Midbrain (tissue), 1 donor: ENCODE results near the gene PHF3.

Experiments used
- DNase-seq: peaks from one replicate; lab custom pipeline; 2025; lab: John Stamatoyannopoulos, UW

PHF3 gene

DNA sequence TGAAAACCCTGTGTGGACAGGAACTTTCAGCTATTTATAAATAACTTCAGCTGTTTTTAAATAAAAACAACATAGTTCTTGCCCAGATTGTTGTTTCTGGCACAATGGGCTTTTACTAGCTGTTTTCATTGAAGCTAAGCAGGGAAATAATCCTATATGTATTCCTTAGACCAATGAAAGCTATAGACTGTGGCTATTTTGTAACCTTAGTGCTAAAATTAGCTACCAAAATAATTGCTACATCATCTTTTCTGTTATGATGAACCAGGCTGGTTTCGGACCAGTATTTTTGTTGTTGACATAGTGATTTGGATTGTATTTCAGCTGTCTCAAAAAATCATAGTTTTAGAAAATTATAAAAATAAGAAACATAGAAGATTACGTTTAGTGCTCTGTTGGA, 13.7 kb downstream of the PHF3 start:
- DNase-seq = no peak

DNA sequence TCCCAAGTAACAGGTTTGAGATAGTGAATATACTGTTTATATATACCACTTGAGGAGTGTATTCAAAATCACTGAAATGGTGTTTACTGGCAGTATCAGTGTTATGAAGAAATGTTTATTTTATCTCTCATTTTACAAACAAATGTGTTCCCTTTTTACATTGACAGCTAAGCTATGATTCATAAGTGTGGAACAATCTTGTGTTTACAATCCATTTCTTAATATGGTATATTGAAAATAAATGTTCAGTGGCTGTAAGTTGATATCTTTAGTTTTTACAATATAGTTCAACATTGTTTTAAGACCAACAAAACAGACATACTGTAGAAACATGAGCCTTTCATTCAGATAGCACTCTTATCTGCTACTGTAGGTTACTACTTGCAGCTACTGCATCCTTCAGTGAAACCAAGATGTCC, 14.3 kb downstream of the PHF3 start:
- no peak for DNase-seq

DNA sequence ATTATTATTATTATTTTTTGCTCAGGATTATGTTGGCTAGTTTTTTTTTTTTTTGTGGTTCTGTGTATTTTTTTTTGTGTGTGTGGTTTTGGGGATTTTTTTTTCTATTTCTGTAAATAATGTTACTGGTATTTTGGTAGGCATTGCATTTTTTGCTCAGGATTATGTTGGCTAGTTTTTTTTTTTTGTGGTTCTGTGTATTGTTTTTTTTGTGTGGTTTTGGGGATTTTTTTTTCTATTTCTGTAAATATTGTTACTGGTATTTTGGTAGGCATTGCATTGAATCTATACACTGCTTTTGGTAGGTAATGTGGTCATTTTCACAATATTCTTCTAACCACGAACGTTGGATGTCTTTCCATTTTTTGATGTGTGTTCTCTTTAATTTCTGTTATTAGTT, 17.4 kb downstream of the PHF3 start:
- DNase-seq = no peak

DNA sequence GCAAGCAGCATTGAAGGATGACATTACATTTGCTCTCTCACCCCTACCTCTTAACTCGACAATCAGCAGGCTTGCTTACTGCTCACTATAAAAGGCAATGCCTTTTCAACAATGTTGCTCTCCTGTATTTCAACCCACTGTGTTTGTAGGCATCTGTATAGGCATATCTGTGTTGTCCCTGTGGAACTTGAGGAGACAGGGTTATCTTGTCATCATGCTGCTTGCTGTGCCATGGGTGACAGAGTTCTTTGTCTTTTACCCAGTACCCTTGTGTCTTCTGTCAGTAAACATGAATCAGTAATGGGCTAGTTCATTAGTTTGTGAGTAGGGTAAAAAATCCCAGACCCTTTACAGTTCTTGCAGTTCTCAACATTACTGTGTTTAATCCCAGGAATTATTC, 25.2 kb downstream of the PHF3 start:
- no peak for DNase-seq

DNA sequence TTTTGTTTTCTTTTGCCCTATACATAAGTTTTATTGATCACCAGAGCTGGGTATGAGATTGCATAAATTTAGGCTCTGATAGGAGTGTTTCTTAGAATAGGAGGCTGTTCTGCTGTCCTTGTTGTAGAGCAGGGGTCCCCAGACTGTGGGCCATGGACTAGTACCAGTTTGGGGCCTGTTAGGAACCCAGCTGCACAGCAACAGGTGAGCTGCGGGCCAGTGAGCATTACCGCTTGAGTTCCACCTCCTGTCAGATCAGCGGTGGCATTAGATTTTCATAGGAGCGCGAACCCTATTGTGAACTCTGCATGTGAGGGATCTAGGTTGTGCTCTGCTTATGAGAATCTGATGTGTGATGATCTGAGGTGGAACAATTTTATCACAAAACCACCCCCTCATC, 26.2 kb downstream of the PHF3 start:
- no peak for DNase-seq

DNA sequence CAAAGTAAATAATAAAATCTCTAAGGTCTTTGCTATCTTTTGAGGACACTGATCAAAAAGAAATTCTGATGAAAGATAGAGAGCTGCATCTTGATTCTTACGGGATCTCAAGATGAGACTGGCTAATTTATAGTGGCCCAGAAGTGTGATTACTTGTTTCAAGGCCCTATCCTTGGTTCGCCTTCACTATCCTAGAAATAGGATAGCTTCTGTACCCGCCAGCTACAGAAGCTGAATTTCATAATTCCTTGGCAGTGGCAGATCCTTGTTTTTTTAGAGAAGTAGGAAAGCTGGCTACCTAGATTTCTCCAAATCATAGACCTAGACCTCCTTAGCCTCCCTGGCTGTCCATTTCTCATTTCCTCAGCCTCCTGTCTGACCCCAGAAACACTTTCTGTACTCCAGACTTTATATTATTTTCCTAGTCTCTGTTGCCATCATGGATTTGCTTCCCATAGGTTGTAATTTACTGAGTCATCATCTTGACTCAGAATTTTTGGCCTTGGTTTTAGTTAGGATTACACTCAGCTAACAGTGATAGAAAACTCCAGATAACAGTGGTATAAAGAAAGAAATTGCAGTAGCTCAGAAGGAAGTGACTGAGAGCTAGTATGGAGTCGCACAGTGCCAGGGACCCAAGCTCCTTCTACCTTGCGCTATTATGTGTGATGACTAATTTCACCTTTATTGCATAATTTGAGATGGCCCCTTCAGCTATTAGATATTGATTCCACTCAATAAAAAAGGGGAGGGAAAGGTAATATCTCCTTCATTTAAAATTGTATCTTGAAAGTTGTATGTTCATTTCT, 27.7 kb downstream of the PHF3 start:
- no peak for DNase-seq

DNA sequence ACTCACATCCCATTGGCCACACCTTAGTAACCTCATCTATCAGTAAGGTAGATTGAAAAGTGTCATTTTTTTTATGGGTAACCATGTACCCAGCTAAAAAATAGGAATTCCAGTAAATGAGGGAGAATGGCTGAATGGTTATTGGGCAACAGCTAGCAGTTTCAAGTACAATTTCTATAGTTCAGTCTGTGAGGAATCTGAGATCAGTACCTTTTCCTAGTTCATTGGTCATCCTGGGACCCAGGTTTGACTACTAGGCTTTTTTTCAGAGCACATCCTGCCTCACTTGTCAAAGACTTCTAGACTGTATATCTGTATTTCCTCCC, 28.3 kb downstream of the PHF3 start:
- DNase-seq = no peak

DNA sequence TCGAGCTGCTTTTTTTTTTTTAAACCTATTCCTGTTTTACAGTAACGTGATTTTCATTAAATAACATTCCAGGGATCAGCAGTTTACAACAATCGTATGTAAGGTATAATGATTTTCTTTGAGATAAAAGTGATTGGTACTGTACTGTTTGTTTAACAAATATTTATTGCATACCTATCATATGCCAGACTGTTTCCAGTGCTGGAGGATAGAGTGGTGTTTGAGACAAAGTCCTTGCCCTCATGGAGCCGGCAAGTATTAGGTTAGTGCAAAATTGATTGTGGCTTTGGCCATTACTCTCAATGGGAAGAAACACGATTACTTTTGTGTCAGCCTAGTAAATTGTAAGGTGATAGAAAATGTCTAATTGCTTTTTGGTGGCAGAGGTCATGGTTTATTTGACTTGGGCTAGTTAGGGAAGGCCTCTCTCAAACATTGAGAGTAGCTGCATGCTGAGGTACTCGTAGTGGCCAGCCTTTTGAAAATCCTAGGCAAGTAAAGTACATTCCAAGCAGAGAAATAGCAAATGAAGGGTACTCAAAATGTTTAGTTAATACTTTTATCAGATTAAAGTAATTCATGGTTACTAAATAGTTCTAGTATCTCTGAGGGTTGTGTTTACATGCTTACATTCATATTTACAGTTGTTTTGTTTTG, 35.6 kb downstream of the PHF3 start:
- no peak for DNase-seq

DNA sequence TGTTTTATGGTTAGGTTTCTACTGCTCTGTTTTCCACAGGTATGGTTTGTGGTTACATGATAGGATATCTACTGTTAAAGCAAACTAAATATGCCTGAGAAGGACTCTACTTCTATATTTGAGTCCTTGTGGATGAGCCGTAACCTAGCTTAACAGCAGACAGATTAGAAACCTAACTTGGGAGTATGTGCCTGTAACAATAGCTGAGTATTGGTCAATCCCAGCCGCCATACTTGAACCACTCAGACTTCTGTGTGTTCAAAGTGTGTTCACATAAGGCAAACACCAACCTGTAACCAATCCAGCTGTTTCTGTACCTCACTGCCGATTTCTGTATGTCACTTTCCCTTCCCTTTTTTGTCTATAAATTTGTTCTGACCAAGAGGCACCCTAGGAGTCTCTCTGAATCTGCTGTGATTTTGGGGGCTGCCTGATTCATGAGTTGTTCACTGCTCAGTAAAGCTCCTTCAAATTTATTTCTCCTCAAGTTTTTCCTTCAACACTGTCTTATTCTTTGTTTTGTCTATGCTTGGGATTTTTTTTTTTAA, 37.1 kb downstream of the PHF3 start:
- no peak for DNase-seq

DNA sequence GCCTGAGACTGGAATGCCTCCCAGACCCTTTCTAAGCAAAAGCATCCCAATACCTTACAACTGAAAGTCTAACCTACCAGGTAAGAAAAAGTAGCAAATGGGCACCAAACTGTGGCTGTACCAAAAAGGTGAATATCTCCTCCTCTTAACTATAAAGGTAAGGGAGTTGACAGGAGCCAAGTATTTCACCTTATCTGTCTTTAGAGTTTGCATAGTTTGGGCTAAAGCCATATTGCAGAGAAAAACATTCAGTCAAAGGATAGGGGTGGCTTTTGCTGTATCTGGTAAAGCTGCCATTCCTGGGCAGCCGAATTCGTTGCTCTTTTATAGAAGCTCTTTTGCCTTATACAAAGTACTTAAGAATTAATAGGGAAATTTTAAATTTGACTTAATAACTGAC, 38.1 kb downstream of the PHF3 start:
- DNase-seq = no peak

DNA sequence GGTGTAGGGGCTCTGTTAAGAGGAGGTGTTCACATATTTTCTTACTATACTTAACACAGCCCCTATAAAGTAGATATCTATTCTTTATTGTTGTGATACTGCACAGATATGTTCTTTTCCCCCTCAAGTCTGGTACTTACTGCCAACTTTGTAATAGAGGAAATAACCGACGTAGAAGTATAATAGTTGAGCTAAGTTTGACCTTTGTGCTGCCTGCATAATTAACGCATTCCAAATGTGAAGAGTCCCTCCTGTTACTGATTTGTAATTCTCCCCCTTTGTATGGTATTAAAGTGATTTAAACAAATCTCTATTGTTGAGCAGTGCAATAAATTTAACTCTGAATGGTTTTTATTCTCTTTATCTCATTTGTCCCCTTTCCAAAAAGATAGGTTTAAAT, 39.0 kb downstream of the PHF3 start:
- DNase-seq = no peak

DNA sequence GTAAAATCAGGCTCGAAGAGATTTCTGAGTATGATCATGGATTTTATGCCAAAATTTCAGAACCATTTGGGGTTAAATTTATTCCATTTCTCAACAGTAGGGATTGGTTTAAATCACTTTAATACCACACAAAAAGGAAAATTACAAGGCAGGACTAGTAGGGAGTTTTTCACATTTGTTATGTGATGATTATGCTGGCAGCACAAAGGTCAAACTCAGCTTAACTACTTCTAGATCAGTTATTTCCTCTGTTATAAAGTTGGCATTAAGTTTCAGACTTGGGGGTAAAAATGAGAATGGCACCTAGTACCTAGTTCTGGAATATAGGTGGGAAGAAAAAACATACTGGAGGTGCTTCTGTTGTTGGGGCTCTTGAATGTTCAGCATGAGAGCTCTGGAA, 39.5 kb downstream of the PHF3 start:
- no peak for DNase-seq

DNA sequence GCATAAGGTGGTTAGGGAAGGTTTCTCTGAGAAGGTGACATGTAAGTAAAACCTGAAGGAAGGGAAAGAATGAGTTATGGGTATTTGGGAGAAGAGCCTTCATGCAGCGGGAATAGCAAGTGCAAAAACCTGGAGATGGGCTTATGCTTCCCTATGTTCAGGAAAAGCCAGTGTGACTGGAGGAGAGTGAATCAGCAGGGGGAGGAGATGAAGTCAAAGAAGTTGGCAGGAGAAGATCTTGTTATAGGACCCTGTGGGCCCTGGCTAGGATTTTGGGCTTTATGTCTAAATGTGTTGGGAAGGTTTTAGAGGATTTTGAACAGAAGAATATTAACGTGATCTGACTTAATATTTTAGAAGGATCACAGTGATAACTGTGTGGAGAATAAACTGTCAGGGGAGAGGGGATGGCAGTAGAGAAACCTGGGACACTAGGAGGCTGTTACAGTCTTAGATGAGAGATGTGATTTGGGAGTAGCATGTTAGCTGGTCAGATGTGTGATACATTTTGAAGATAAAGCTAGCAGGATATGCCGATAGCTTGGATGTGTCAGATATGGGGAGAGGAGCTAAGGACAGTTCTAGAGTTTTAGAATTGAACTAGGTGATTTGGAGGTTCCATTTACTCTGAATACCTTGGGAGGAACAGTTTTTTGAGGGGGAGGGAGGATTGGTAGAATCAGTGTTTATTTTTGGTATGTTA, 41.0 kb downstream of the PHF3 start:
- no peak for DNase-seq

DNA sequence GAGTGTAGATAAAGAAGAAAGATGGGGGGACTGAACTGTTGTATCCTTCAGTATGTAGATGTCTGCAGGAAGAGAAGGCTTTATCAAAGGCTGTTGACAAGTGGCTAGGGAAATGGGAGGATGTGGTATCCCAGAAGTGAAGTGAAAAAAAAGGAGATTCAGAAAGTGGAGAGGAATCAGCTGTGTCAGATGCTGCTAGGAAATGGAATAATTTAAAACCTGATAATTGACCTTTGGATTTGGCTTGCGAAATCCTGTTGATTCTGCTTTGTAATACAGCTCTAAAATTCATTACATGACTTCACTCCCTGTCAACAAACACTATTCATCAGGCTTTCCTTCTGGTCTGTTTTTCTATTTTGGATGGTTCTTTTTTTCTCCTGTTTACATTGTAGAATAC, 41.7 kb downstream of the PHF3 start:
- DNase-seq = no peak

DNA sequence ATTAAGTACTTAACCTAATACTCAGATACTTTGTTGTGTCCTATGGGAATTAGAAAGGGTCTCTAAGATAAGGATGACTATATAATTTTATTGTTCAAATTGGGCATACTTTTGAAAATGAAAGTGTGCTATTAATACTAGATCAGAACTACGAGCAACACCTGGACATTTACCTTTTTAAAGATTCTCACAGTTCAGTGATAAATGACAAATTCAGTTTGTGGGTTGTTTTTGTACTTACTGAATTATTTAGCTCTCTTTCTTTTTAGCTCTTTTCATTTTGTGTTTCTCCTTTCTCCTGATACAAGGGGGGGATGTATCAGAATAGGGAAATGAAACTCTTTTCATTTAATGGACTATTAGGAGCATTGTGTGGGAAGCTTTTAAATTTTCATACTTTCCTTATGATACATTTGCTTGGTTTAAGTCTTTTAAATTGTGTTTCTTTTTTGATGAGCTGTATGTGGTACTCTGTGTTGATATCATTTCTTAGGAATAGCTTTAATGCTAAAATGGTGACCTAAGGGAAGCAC, 47.5 kb downstream of the PHF3 start:
- DNase-seq = no peak

DNA sequence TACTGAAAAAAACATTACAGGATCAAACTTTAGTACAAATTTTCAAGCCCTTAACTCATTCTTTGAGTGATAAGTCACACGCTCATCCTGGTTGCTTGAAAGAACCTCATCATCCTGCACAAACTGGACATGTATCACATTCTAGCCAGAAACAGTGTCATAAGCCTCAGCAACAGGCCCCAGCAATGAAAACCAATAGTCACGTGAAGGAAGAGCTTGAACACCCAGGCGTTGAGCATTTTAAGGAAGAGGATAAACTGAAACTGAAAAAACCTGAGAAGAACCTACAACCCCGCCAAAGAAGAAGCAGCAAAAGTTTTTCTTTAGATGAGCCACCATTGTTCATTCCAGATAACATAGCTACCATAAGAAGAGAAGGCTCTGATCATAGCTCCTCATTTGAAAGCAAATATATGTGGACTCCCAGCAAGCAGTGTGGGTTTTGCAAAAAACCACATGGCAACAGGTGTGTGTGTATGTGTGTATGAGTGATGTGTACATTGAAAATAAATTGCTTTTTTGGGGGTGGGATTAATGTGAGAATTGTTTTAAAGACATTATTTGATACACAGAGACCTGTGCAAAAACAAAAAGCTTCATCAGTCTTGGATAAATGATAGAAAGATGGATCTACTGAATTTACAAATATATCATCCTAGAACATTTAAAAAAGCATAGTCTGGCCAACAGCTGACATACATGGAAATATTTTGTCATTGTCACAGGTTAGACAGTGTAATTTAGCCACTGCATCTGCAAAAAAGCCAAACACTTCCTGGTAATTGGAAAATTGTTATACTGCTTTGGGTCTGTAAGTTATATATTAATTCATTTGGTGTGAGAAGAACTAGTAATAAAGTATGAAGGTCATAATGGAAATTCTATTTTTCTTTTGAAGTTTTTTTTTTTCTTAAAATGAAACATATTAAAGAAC, 50.1 kb downstream of the PHF3 start:
- peak; percentile 11 for DNase-seq

DNA sequence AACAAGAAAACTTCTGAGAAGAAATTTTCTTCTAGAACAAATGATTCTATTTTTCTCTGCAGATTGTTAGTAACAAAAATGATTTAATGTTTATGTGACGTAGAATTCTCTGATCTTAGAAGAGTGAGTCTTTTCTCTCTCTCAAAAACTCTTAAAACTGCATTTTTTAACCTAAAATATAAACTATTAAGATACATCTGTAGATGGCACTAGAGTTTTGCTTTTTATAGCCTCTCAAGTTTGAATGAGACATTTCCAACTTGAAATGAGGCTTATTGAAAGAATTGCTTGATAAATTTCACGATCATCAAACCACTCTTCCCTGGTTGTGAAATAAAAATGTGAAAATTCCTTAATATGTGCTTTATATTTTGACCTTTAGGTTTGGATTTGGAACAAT, 53.8 kb downstream of the PHF3 start:
- peak; percentile 6 for DNase-seq

DNA sequence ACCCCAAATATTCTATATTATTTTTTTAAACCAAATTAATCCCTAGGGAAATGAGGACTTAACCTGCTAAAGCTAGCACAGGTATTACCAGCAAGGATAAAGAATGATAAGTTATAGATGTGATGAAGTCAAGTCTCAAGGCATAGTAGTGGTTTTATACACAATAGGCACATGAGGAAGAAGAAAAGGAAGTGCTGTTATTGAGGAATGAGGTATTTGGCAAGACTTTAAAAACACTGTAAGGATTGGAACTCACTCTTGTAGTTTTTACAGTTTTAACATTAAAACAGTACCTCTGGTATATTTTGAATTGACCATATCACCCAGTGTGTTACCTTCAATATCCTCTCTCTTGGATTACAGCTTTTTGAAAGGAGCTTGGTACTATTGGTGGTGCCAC, 54.6 kb downstream of the PHF3 start:
- DNase-seq = no peak

DNA sequence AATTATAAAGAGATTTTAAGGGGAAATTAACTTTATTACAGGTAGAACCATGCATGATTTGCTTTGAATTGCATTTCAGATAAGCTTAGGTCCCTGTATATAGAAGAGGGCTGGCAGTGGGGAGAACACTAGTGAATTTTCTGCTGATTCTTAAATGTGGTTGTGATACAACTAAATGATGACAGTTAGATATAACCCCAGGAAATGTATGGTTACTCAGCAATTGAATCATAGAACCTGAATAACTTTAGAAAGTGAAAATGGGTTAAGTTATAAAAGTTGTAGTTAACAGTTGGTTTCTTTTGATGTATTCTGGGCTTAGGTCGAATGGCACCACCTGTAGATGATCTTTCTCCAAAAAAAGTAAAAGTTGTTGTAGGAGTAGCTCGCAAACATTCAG, 70.1 kb downstream of the PHF3 start:
- DNase-seq = no peak

DNA sequence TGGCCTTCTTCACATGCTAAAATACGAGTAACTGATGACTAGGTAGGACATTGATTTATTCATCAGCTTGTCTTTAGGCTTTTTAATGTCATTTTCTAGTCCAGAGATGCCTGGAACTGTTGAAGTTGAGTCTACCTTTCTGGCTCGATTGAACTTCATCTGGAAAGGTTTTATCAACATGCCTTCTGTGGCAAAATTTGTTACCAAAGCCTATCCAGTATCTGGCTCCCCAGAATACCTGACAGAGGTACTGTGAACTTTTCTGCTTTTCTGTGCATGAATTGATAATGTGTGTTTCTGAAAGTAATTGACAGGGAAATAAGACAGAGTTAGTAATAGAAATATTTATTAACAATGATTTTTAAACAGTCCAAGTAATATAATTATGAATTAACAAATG, 71.0 kb downstream of the PHF3 start:
- no peak for DNase-seq

DNA sequence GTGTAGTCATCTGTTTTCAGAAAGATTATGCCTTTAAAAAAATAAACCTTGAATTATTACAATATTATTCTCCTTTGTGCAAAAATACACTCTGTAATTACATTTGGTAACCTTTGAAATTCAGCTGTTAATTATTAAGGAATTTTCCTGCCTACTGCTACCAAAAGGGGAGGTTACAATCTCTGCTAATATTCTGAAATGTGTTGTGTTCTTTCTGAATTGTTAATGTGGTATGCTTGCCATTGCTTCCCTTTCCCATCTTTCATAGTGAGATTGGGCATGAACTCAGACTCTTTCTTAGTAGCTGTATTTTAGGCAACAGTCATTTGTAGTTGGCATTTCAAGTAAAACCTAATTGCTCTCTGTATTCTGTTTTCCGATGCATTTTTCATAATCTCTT, 73.0 kb downstream of the PHF3 start:
- DNase-seq = no peak

DNA sequence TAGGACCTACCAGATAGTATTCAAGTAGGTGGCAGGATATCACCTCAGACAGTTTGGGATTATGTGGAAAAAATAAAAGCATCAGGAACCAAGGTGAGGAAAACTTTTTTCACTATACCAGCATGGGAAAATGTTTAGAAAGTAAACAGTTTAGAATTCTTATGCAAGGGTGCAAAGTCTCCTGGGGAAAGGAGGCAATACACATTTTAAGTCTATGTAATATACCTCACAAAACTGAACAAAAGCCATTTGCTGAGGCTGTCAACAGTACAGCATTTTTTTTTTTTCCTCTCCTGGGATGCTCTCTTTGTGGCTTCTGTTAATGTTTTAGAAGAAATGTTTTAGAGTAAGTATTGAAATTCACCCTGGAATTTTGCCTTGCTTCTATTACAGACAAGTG, 73.5 kb downstream of the PHF3 start:
- no peak for DNase-seq
